ENCODE measurements around the gene FGB.

DNA sequence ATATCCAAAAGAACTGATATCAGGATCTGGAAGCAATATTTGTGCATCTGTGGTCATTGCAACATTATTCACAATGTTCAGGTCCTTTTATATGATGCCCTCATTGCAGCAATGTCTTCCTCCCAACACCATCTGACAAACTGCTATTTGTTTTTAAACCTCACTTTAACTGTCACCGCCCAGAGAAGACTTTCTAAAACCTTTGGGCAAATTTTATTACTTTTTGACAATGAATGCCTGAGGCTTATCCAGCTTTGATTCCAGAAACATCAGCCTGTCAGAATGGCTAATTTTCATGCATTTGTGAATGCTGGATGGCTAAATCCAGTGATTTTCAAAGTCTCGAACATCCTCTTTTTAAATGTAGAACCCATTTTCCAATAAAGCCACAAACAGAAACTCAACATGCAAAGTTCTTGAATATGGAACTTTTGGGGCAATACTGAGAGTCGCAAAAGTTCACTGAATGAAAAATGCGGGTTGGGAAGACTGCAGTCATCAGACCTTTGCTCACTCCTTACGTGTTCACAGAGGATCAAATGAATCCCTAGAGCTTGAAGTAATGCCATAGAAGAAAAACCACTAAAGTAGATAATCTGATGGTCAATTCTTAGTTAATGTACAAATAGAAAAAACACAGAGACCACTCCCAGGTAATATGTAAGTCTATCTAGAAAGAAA is 10.5 kb downstream of the FGB start:
- TF ChIP-seq, protein P1, sequence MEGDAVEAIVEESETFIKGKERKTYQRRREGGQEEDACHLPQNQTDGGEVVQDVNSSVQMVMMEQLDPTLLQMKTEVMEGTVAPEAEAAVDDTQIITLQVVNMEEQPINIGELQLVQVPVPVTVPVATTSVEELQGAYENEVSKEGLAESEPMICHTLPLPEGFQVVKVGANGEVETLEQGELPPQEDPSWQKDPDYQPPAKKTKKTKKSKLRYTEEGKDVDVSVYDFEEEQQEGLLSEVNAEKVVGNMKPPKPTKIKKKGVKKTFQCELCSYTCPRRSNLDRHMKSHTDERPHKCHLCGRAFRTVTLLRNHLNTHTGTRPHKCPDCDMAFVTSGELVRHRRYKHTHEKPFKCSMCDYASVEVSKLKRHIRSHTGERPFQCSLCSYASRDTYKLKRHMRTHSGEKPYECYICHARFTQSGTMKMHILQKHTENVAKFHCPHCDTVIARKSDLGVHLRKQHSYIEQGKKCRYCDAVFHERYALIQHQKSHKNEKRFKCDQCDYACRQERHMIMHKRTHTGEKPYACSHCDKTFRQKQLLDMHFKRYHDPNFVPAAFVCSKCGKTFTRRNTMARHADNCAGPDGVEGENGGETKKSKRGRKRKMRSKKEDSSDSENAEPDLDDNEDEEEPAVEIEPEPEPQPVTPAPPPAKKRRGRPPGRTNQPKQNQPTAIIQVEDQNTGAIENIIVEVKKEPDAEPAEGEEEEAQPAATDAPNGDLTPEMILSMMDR (IDR thresholded peaks at IDR 0.05): no peak
- TF ChIP-seq POLR2AphosphoS5 (IDR thresholded peaks at IDR 0.05) (no peak), POLR2A (IDR thresholded peaks at IDR 0.05) (no peak), EP300 (IDR thresholded peaks at IDR 0.05) (no peak)
